Transverse colon (tissue), 4 donors: ENCODE measurements around the gene SMC3. TPM values are rescaled to one million over a fixed set of nuclear protein-coding genes. Genes with fewer than 3 reads are reported as not detected.
"Not testable (repeated sequence)": the region's sequence is repeated elsewhere in the genome, so short reads cannot be mapped to it uniquely, and the experiment has no call there.

ENCODE experiments used
- DNase-seq: peaks from one replicate; pipeline ENCODE4 v3.0.0-alpha.2; 2019
- H3K27ac ChIP-seq, 4 donors: fragments of 200-600 bp; sonication (generic); 2 replicates each; pipeline ENCODE4 v1.5.1; 2016 to 2018; ENCODE audit warnings: inconsistent platforms in 4 of 4
- H3K27me3 ChIP-seq: fragments of 200-600 bp; sonication (generic); 2 replicates; pipeline ENCODE4 v1.5.1; 2017; ENCODE audit warnings: inconsistent platforms
- H3K36me3 ChIP-seq, 4 donors: fragments of 200-600 bp; sonication (generic); 2 replicates each; pipeline ENCODE4 v1.5.1; 2017 to 2019; ENCODE audit warnings: inconsistent platforms in 4 of 4
- H3K4me1 ChIP-seq, 4 donors: fragments of 200-600 bp; sonication (generic); 2 replicates each; pipeline ENCODE4 v1.5.1; 2017 to 2020; ENCODE audit warnings: inconsistent platforms in 4 of 4
- H3K4me3 ChIP-seq, 4 donors: fragments of 200-600 bp; sonication (generic); 1 replicate in 1 of 4; 2 replicates in 3 of 4; pipeline versions ENCODE4 v1.5.1 to v1.6.1; 2017 to 2019; ENCODE audit warnings: inconsistent platforms in 4 of 4
- H3K9me3 ChIP-seq, 2 donors: fragments of 200-600 bp; sonication (generic); 2 replicates each; pipeline ENCODE4 v1.5.1; 2017 to 2019; ENCODE audit warnings: inconsistent platforms in 2 of 2
- EP300 ChIP-seq: sonication (generic); formaldehyde crosslinking; IDR thresholded peaks from one replicate; pipeline ENCODE4 v1.6.1; 2017; ENCODE audit warnings: antibody characterized with exemption, low read depth
- POLR2A ChIP-seq: fragments of 450-650 bp; IDR thresholded peaks from one replicate; pipeline ENCODE4 v1.6.1; 2016; ENCODE audit warnings: antibody characterized with exemption, mild to moderate bottlenecking, moderate library complexity
- POLR2AphosphoS5 ChIP-seq, 3 donors: sonication (generic); formaldehyde crosslinking; IDR thresholded peaks; one replicate each; pipeline ENCODE4 v1.6.1; 2016; ENCODE audit warnings: antibody characterized with exemption in 3 of 3
- WGBS, 2 donors: methylation state at CpG; one replicate each; pipeline ENCODE4 v1.1.5; 2018; ENCODE audit warnings: low coverage in 1 of 2; 5-methylcytosine and 5-hydroxymethylcytosine counted together
- in situ Hi-C, 4 donors: fragments of 200-750 bp; cut with MboI; loops; one replicate each; pipeline versions ENCODE4 v1.15.0 to v1.15.1; 2017; ENCODE audit warnings: low sequenced_read_pairs in 3 of 4, low pct_ligation_motif_present in 1 of 4, low pct_unique_long_range_greater_than_20kb in 1 of 4
- intact Hi-C: fragments of 100-400 bp; cut with DNase I; formaldehyde crosslinking; loops from one replicate; pipeline ENCODE4 v1.15.1; 2023; ENCODE audit warnings: low total_unique reads
- total RNA-seq, 4 donors: library from RNA; depleted of rRNA; stranded (reverse); fragments of >200 nt; gene quantifications; one replicate each; pipeline ENCODE4 v1.1.0, GENCODE V29; 2016
- TF ChIP-seq, protein P1 (sequence below), 5 experiments: fragments of 200-600 bp in 3 of 5; fragments of 450-650 bp in 2 of 5; sonication (generic) in 3 of 5; IDR thresholded peaks; 1 replicate in 2 of 5; 2 replicates in 3 of 5; pipeline ENCODE4 v1.5.1; 2016 to 2017; ENCODE audit warnings: antibody characterized with exemption in 5 of 5, inconsistent platforms in 3 of 5, mild to moderate bottlenecking in 2 of 5, moderate library complexity in 1 of 5

Gene SMC3
- total RNA-seq, 4 donors from 2014 or later: 16.8 to 31.9 (median 21.1) TPM

DNA sequence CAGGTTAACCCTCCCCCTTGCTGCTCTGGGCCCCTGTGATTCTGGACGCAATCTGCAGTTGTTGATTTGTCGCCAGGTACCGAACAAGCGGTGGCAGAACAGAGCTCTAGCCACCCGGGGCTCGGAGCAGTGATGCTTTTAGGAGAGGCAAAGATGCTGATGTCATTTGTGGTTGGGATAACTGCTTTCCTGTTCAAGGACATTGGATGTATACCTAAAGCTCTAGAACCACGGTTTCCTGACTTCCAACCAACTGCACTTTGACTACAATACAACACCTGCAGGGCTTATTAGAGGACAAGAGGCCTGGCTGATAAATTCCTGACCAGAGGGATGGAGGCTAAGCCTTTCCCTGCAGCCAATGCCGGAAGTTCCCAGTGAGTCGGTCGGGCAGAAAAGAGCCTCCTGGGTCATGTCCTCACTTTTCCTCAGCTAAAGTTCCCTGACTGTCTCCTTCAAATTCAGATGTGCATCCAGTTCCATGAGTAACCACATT is 70.1 kb downstream of the SMC3 start:
- H3K4me1 ChIP-seq: peaks cover 0 to 3% (median 0%) of the 10 kb centered on the region in 4 donors
- no peak overlapping the region for H3K4me3 ChIP-seq
- H3K27ac ChIP-seq: peak overlapping the region in 3 of 4 donors; percentile 48 to 54 (median 49)
- 50% methylated on average over 10 of the region's 10 CpGs; no CpG with 5 or more reads in 1 of the 2 donors for WGBS, 2 donors
- no peak for DNase-seq
- H3K36me3 ChIP-seq: no peaks in the 10 kb centered on the region
- no peaks in the 10 kb centered on the region for H3K9me3 ChIP-seq
- in situ Hi-C loops (no loop called here), intact Hi-C loops (no loop called here)
- H3K27me3 ChIP-seq: peaks cover 31% of the 10 kb centered on the region
- TF ChIP-seq, protein P1, sequence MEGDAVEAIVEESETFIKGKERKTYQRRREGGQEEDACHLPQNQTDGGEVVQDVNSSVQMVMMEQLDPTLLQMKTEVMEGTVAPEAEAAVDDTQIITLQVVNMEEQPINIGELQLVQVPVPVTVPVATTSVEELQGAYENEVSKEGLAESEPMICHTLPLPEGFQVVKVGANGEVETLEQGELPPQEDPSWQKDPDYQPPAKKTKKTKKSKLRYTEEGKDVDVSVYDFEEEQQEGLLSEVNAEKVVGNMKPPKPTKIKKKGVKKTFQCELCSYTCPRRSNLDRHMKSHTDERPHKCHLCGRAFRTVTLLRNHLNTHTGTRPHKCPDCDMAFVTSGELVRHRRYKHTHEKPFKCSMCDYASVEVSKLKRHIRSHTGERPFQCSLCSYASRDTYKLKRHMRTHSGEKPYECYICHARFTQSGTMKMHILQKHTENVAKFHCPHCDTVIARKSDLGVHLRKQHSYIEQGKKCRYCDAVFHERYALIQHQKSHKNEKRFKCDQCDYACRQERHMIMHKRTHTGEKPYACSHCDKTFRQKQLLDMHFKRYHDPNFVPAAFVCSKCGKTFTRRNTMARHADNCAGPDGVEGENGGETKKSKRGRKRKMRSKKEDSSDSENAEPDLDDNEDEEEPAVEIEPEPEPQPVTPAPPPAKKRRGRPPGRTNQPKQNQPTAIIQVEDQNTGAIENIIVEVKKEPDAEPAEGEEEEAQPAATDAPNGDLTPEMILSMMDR (IDR thresholded peaks at IDR 0.05): no peak
- TF ChIP-seq EP300: no peak
- TF ChIP-seq POLR2A: no peak
- no peak for TF ChIP-seq POLR2AphosphoS5 (IDR thresholded peaks at IDR 0.05)

DNA sequence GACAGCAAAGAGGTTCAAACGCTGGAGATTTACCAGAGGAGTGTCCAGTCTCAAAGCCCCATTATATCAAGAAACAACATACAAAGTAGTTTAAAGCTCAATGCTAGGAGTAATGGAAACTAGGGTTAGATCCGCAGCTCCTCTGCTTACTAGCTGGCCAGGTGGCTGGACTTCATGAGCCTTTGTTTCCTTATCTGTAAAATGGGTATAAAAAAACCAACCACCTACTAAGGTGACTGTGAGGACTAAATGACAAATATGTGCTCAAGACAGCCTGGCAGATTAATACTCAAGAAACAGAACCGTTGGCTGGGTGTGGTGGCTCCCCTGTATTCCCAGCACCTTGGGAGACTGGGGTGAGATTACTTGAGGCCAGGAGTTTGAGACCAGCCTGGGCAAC is 70.8 kb downstream of the SMC3 start:
- Histone ChIP-seq H3K9me3 (no peaks in the 10 kb centered on the region), H3K27ac (peak overlapping the region in 1 of 4 donors; percentile 48), H3K36me3 (no peaks in the 10 kb centered on the region), H3K4me3 (no peak overlapping the region), H3K4me1 (peaks cover 4 to 10% (median 5%) of the 10 kb centered on the region in 4 donors), H3K27me3 (peaks cover 38% of the 10 kb centered on the region)
- intact Hi-C loops (no loop called here), in situ Hi-C loops (no loop called here)
- WGBS, 2 donors: 68 to 82% methylated on average over 3 of the region's 3 CpGs
- DNase-seq: no peak
- TF ChIP-seq, protein P1 (IDR thresholded peaks at IDR 0.05): no peak
- TF ChIP-seq POLR2AphosphoS5 (IDR thresholded peaks at IDR 0.05) (no peak), EP300 (no peak), POLR2A (no peak)

DNA sequence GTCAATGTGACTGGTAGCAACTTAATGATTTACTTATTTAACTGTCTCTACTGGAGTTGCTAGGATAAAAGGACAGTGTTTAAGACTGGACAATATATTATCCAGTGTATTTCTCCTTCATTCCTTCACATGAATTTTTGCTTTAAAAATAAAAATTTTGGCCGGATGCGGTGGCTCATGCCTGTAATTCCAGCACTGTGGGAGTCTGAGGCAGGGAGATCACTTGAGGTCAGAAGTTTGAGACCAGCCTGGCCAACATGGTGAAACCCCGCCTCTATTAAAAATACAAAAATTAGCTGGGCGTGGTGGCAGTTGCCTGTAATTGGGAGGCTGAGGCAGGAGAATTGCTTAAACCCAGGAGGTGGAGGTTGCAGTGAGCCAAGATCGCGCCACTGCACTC is 71.6 kb downstream of the SMC3 start:
- H3K4me3 ChIP-seq, in situ Hi-C loops, DNase-seq, H3K9me3 ChIP-seq, H3K27ac ChIP-seq, intact Hi-C loops, H3K36me3 ChIP-seq: not testable (repeated sequence)
- 90 to 94% methylated on average over 6 of the region's 6 CpGs for WGBS, 2 donors
- Histone ChIP-seq H3K4me1 (peaks cover 8 to 17% (median 11%) of the 10 kb centered on the region in 4 donors), H3K27me3 (peaks cover 45% of the 10 kb centered on the region)

DNA sequence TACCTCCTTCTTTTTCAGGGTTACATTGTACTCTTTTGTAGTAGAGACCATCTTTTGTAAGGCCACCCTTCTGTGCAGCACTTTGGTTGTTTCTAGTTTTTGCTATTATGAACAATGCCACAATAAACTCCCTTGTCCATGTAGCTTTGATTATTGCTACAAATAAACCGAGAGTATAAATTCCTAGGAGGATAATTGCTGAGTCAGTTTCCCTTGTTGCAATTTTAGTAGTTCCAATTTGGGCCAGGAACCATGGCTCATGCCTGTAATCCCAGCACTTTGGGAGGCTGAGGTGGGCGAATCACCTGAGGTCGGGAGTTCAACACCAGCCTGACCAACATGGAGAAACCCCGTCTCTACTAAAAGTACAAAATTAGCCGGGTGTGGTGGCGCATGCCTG is 72.4 kb downstream of the SMC3 start:
- Histone ChIP-seq H3K27me3 (peaks cover 53% of the 10 kb centered on the region), H3K4me1 (peaks cover 8 to 24% (median 18%) of the 10 kb centered on the region in 4 donors)
- WGBS, 2 donors: 90% methylated on average over 6 of the region's 6 CpGs; no CpG with 5 or more reads in 1 of the 2 donors
- intact Hi-C loops, H3K36me3 ChIP-seq, H3K9me3 ChIP-seq, H3K4me3 ChIP-seq, in situ Hi-C loops, DNase-seq, H3K27ac ChIP-seq: not testable (repeated sequence)

DNA sequence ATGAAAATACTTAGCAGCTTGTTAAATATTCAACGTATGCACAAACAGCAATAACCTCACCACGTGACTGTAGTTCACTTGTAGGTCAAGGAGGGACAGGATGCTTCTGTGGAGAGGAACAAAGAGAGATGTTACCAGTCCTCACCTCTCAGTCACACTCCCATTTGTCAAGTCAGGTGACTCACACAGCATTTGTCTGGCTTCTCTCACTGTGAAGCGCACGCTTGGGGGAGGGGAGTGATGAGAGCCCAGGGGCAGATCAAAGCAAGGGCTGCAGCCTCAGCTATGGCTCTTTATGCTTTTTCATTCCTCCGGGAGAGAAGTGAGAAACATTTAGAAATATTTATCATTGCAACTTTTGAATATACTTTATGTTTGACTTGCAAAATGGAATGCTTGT is 73.8 kb downstream of the SMC3 start:
- 11 to 17% methylated on average over 3 to 5 of the region's 5 CpGs for WGBS, 2 donors
- intact Hi-C loops: no loop called here
- Histone ChIP-seq H3K27ac (peak overlapping the region in 3 of 4 donors; percentile 3 to 72 (median 26)), H3K4me3 (no peak overlapping the region), H3K27me3 (peaks cover 64% of the 10 kb centered on the region), H3K36me3 (no peaks in the 10 kb centered on the region), H3K4me1 (peaks cover 8 to 24% (median 18%) of the 10 kb centered on the region in 4 donors), H3K9me3 (no peaks in the 10 kb centered on the region)
- TF ChIP-seq POLR2AphosphoS5 (IDR thresholded peaks at IDR 0.05) (peak in 2 of 3 donors; percentile 66 to 71), POLR2A (no peak), EP300 (peak; percentile 71)
- TF ChIP-seq, protein P1 (IDR thresholded peaks at IDR 0.05): no peak
- DNase-seq: peak; percentile 20
- in situ Hi-C loops: no loop called here
